CD4-positive, alpha-beta T cell treated with Interleukin-10 for 1 hour (primary cell): ENCODE measurements around the gene COQ8A.

Experiments
- DNase-seq: peaks from one replicate; pipeline ENCODE4 v3.0.0-alpha.2; 2020

The COQ8A gene

DNA sequence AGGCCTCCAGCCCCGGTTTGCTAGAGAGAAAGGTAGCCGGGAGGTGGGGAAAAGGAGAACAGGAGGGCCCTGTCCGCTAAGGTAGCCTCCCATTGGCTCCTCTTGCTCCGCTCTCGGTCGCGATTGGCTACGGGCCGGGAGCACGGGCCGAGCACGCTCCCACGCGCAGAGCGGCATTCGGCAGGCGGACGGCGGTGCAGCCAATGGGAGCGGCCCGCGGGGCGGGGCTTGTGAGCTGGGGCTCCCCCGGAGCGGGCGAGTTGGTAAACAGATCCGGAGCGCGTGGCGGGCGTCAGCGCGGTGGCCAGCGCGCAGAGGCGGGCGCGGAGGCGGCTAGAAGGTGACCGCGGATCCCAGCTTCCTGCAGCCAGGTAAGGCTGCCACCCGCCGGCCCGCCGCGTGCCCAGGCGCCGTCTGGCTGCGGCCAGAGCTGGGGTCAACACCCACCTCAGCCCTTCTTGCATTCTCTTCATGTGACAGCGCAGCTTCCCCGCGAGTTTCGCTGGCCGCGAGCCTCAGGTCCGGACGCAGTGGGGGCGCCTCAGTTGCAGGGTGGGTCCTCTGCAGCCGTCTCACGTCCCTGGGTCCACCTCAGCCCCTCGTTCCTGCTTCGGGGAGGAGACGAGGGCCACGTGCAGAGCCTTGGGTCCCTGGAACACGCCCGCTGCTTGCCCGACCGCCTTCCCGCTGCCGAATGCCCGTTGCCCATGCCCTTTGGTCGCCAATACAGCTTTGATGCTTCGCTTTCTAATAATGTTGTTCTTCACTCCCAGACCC, at the start of gene COQ8A:
Gene COQ8A, plus strand, starts transcription at position 266 of the 777 bp plus-strand sequence. CDS start 21,092 bp downstream, outside the sequence.
- DNase-seq, result peak; percentile 99

DNA sequence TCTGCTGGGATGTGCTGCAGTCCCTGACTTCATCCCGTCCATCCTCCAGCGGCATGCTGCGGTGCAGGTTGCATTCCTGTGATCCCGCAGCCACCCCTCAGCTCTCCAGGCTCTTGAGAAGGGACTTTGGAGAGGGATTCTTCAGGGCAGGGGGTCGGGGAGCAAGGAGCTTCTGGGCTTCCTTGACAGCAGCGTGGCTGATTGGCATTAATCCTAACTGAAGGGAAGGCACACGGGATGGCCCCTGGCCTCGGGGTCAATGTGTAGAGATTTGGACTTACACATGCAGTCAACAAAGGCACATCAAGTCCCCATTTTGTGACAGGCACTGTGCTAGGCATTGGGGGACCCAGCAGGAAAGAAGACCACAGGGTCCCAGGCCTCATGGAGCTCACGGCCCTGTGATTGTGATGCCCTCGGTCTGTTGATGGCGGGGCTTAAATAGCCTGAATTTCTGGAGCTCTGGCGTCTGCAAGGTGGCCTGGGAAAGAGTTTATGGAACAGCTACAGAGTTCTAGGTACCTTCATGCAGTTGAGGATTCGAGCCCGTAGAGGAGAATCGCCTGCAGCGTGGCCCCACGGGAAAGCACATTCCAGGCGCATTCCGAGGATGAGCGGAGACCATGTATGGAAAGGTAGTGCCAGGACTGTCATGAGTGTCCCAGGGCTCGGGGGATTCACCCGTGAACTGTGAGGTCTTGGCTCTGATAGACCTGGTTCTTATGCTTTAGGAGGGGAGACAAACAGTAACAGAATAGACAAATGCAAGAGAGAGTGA, 49.6 kb upstream of the COQ8A start:
- no peak for DNase-seq

DNA sequence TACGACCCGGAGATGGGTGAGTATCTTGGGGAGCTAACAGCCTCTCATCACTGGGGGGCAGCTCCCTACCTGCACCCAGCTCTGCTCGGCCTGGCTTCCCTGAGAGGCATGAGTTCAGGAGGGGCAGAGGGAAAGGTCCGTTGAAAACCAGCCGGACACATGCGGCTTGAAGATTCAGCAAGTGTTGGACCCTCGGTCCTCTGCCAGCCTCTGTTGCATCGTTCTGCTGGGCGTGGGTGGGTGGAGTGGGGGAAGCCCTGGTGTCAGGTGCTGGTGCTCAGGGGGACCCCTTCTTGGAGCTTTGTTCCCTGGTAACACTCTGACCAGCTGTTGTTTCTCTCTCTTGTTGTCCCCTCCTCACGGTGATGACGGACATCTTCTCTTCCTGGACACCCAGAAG, 48.7 kb upstream of the COQ8A start:
- DNase-seq, result no peak

DNA sequence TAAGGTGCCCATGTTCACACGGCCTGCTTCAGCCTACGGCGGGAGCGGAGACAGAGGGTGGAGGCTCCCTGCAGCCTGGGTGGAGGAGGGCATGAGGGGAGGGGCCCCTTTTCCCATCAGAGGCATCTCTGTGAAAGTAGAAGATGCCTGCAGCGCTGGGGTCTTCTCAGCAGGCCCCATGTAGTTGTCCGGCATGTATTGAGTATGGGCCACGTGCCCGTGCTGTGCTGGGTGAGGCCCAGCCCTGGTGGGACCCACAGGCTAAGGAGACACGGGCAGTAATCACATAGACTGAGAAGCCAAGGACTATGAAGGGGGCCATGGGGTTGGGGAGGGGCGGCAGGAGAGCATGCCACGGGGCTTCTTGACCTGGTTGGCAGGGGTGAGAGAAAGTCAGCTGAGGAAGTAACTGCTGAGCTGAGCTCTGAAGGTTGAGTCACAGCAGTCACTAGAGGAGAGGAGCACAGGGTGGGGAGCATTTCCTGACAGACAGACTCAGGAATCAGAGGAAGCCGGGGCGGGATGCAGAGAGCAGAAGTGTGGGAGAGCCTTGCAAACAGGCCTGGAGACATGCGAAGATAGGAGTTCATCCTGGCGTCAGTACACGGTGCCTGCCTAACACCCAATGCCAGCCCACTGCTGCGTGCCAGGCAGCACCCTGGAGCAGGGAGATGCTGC, 48.1 kb upstream of the COQ8A start:
- no peak for DNase-seq

DNA sequence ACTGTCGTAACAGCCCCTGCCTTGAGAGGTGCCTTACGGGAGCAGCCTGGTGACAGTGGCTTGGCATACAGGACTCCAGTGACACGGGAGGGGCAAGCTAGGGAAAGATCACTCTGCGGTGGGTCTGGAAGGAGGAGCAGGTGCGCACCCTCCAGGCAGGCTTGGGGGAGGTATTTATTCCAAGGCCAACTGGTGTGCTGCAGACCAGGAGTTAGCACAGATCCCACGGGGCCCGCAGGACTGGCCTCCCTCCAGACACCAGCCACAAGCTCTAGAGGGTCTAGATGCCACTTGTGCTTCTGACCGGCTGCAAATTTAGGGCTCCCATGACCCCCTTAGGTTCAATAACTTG, 47.6 kb upstream of the COQ8A start:
- DNase-seq, result no peak

DNA sequence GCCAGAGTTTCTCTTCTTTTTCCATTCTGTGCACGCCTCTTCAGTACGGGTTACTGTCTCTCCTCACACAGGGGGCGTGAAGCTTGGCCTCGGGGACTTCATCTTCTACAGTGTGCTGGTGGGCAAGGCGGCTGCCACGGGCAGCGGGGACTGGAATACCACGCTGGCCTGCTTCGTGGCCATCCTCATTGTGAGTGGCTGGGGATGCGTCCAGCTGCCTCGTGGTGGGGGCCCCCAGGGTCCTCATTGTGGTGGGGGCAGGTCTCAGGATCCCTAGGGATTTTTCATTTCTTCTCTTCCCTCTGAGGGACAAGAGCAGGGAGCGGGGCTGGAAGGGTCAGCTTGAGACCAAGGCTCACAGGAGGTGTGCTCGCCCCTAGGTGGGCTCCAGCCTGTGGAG, 46.2 kb upstream of the COQ8A start:
- DNase-seq, result no peak

DNA sequence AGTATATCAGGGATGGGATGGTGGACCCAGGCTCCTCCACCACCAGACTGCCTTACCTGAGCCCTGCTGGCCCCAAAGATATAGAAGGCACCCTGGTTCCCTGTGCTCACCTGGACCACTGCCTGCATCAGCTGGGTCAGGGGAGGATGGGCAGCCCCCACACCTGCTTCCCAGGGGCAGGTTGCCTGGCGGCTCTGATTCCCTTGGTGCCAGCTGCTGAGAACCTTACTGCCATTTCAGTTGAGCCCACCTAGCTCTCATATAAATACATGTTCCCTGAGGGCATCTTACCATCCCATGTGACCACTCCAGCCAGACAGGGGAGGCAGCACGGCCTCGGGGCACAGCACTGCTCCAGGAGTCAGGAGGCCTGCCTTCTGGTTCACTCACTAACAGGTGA, 45.3 kb upstream of the COQ8A start:
- DNase-seq, result no peak

DNA sequence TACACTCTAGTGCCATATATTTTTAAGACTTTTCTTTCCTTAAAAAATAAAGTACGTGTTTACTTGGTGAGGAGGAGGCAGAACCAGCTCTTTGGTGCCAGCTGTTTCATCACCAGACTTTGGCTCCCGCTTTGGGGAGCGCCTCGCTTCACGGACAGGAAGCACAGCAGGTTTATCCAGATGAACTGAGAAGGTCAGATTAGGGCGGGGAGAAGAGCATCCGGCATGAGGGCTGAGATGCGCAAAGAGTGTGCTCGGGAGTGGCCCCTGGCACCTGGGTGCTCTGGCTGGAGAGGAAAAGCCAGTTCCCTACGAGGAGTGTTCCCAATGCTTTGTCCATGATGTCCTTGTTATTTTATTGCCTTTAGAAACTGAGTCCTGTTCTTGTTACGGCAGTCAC, 44.5 kb upstream of the COQ8A start:
- DNase-seq, result no peak

DNA sequence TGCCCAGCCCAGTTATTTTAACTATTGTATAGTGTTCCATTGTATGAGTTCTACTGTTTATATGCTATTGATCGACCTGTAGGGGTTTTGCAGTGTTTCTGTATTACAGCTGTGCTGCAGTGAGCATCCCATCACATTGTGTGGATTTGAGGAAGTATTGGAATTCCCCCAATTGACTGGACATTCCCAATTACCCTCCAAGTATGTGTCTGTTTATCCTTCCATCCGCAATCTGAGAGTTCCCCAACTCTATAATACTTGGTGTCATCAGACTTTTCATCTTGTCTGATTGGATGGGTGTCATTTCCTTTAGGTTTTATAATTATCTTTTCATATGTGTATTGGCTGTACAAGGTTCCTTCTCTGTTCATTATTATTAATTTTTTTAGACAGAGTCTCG, 41.8 kb upstream of the COQ8A start:
- DNase-seq, result no peak

DNA sequence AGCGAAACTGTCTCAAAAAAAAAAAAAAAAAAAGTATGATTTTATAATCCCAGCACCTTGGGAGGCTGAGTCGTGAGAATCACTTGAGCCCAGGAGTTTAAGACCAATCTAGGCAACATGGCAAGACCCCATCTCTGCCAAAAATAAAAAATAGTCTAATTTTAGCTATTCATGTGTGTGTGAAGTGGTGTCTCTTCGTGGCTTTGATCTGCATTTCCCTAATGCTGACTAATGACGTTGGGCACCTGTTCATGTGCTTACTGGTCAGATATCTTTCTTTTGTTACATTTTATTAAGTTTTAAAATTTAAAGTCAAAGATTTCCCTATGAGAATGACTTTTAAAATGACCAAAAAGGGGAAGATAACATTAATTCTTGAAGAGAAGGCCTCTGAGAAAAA, 38.7 kb upstream of the COQ8A start:
- no peak for DNase-seq

DNA sequence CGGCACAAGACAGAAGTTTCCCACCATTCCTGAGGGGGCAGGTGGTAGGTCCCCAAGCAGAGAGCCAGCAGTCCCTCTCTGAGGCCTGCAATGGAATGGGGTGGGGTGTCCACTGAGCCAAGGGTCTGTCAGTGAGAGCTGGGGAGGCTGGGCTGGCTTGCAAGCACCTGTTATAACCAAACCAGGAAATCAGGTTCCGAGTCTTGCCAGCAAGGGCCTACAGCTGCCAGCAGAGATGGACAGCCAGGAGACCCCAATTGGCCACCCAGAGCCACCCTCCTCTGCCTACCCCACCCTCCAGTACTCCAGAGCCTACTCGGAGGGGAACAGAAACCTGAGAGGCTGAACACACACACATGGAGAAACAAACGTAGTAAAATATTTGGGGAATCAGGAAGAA, 37.5 kb upstream of the COQ8A start:
- DNase-seq, result no peak

DNA sequence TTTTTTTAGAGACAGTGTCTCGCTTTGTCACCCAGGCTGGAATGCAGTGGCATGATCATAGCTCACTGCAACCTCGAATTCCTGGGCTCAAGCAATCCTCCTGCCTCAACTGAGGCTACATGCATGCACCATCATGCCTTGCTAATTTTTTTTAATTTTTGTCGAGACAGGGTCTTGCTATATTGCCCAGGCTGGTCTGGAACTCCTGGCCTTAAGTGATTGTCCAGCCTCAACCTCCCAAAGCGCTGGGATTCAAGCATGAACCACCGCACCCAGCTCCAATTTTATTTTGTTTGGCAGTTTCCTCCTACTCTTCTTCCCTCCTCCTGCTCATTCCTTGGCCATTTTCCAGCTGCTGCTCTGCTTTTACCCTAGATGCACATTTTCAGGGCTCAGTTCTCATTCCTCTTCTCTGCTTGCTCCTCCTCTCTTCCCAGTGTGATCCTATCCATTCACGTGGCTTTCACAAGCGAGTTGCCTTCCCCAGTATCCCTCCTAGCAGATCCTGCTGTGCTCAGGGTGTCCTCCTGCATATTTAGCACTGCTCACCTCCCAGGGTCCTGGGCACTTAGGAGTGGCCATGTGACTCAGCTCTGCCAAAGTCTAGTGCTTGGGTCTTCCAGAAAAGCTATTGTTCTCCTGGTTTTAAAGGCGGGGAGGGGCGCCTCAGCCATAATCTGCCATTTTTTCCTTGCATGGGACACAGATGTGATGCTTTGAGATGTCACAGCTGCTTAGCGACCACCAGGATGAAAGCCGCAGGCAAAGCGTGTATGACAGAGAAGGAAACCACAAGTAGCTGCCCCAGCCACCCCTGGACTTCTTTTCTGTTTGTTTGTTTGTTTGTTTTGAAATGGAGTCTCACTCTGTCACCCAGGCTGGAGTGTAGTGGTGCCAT, 36.0 kb upstream of the COQ8A start:
- DNase-seq, result no peak

DNA sequence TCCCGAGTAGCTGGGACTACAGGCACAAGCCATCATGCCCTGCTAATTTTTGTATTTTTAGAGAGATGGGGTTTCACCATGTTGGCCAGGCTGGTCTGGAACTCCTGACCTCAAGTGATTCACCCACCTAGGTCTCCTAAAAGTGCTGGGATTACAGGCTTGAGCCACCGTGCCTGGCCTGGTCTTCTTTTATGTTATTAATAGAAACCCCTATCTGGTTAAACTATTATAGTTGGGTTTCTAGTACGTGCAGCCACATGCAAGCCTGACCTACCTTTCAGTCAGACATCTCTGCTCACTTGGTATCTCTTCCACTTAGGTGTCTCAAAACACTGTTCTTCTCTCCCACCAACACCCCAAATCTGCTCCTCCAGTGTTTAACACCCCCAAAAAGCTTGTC, 35.3 kb upstream of the COQ8A start:
- no peak for DNase-seq

DNA sequence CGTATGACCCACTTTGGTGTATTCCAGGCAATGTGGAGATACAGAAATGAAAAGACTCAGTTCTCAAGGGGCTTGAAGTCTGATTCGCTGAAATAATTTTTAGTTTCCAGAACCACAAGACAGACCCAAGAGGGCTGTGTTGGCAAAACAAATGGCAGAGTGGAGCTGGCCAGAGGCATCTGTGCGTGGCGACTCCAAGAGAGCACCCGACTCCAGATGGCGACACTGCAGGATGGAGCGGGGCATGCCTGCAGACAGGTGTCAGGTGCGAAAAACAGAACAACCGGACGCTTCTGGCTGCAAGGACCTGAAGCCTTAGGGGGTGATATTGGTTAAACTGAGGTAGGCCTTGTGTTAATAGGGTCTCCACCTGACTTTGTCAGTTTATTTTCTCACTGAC, 31.7 kb upstream of the COQ8A start:
- no peak for DNase-seq

DNA sequence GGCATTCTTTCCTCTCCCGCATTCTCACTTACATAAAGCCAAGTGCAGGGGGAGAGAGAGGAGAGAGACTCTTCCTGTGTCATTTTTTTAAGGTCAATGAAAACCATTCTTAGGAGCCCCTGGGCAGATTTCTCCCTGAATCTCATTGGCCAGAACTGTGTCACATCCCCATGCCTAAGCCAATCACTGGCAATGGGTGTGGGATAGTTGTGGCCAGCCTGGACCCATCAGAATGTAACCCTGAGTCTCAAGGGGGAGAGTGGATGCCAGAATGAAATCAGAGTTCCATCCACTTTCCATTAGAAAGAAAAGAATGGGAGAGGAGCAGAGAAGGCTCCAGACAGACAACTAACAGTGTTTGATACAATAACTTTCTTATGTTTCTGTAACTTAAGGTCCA, 31.2 kb upstream of the COQ8A start:
- DNase-seq, result no peak

DNA sequence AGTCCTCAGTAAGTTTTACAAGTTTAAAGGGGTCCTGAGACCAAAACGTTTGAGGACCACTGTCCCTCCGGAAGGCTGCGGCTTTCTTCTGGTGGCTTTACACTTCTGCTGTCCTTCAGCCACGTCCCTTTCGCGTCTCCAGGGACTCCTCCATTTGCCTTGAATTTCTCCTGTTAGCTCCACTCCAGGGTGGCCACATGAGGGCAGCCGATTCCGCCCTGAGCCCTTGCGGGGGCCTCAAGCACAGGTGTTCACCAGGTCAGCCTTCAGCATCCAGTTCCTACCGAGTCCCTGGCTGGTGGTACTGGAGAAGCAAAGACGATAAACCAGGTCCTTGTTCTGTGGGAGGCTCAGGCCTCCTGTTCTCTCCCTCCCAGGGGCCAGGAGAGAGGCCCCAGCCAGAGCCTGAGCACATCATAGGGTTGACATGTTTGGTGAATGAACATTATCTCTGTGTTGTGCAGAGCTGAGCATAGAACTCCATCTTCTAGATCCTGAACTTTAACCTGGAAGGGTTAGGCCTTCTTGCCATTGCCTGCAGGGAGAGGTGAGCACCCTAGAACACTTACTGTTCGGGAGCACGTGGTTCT, 27.4 kb upstream of the COQ8A start:
- DNase-seq, result peak; percentile 35

DNA sequence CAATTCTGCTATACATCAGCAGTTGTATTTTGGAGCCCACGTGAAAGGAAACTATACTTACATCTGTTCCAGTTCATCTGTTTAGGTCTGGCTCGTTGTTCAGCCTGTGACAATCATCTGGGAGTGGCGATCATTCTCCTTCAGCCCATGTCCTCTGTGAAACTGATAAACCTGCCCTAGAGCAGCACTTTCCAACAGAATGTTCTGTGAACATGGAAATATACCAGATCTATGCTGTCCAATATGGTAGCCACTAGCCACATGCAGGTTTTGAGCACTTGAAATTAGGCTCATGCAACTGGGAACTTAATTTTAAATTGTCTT, 24.5 kb upstream of the COQ8A start:
- DNase-seq, result no peak

DNA sequence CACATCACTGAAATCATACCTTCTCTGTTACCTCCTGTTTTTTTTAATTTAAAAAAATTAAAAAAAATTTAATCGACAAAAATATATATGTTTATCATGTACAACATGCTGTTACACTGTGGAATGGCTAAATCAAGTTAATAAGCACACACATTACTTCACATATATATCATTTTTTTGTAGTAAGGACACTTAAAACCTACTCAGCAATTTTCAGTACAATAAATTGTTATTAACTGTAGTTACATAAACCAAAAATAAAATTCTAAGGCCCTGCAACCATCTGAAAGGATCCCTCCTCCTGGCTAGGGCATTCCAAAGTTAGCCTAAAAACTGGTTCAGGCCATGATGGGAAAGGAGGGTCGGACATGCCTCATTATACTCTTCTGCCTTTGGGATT, 23.6 kb upstream of the COQ8A start:
- DNase-seq, result no peak

DNA sequence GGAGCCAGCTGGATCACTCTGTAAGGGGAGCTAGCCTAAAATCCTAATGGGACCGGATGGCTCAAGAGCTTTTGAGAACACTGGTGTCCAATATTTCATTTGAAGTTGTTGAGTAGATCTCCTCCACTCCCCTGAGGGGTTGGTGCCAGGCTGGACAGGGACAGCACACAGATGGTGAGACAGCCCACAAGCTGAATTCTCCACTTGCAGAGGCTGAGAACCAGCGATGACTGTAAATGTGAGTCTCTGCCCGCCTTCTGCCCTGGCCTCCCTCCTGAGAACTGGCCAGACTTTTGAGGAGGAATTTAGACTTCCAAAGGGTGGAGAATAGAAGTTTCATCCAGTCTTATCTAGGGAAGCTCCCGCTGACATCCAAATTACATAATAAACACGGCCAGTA, 20.5 kb upstream of the COQ8A start:
- DNase-seq, result no peak

DNA sequence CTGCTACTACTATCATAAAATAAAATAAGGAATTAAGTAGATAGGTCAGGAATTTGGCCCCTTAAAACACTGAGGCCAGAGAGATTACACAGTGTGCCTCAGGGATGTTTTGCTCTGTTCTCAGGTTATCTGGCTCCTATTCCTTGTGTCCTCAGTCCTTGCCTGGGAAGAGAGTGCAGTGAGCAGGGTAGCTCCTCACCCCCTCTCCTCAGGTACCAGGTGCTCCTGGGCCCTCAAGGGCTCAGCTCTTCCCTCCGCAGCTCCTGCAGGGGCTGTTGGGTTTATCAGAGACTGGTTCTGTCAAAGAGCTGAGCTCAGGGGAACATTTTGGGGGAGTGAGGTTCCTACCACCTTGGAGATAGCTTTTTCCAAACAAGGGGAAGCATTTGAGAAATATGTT, 20.1 kb upstream of the COQ8A start:
- no peak for DNase-seq

DNA sequence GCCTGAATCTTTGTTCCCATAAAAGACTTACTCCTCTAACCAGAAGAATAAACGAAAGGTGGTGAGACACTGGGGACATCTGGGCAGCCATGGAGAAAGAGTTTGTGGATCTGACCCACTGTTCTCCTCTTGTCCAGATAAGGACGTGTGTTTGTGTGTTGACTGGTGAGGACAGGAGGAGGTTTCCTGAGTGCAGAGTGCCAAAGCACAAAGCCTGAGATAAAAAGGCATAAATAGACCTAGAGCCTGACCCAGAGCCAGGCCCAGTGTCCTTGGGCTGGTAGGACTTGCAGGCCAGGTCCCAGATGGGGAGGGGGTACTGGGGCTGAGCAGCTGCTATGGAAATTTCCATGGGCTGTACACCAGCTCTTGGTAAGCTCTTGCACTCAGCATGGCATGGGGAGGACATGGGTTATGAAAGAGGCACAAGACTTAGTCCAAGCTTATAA, 19.6 kb upstream of the COQ8A start:
- DNase-seq, result no peak

DNA sequence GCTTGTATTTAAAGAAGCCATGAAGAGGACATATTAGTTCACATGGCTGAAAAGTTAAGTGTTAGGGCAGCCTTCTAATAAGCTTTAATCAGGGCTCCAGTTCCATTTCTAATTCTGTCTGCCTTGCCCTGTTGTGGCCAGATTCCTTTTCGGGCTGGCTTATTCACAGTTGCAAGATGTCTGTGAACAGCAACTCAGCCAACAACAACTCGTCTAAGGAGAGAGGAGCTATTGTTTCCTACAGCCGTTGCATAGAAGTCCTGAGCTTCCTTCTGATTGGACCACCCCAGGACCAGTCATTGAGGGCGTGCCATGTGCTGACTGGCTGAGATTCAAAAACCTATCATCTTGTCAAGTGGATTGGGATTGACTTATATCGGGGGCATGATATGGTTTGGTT, 18.6 kb upstream of the COQ8A start:
- no peak for DNase-seq
